Stomach smooth muscle (tissue), 2 donors: ENCODE data around the gene HDAC7.
"Not testable (repeated sequence)": the region's sequence is repeated elsewhere in the genome, so short reads cannot be mapped to it uniquely, and the experiment has no call there.

Source experiments
- H3K27ac ChIP-seq: one replicate; pipeline ENCODE4 v1.7.0; 2013; ENCODE audit warnings: mild to moderate bottlenecking, low read length, inconsistent platforms
- H3K27me3 ChIP-seq, 2 donors: one replicate each; pipeline ENCODE4 v1.7.0; 2013; ENCODE audit warnings: low read length in 2 of 2; ENCODE audit not compliant: insufficient read depth in 2 of 2, control insufficient read depth in 1 of 2
- H3K36me3 ChIP-seq, 2 donors: one replicate each; pipeline ENCODE4 v1.7.0; 2013; ENCODE audit warnings: low read length in 2 of 2; ENCODE audit not compliant: control insufficient read depth in 2 of 2, insufficient read depth in 2 of 2
- H3K4me1 ChIP-seq: one replicate; pipeline ENCODE4 v1.7.0; 2013; ENCODE audit warnings: low read length; ENCODE audit not compliant: control insufficient read depth, insufficient read depth
- H3K4me3 ChIP-seq, 2 donors: one replicate each; pipeline ENCODE4 v1.7.0; 2013; ENCODE audit warnings: low read length in 2 of 2
- H3K9ac ChIP-seq, 2 donors: one replicate each; pipeline ENCODE4 v1.7.0; 2013; ENCODE audit warnings: low read length in 2 of 2, mild to moderate bottlenecking in 1 of 2
- H3K9me3 ChIP-seq, 2 donors: one replicate each; pipeline ENCODE4 v1.7.0; 2013; ENCODE audit warnings: low read length in 2 of 2; ENCODE audit not compliant: control insufficient read depth in 2 of 2
- donor health status: healthy.
- donor health status: Pancreatic carcinoma.

Gene HDAC7

DNA sequence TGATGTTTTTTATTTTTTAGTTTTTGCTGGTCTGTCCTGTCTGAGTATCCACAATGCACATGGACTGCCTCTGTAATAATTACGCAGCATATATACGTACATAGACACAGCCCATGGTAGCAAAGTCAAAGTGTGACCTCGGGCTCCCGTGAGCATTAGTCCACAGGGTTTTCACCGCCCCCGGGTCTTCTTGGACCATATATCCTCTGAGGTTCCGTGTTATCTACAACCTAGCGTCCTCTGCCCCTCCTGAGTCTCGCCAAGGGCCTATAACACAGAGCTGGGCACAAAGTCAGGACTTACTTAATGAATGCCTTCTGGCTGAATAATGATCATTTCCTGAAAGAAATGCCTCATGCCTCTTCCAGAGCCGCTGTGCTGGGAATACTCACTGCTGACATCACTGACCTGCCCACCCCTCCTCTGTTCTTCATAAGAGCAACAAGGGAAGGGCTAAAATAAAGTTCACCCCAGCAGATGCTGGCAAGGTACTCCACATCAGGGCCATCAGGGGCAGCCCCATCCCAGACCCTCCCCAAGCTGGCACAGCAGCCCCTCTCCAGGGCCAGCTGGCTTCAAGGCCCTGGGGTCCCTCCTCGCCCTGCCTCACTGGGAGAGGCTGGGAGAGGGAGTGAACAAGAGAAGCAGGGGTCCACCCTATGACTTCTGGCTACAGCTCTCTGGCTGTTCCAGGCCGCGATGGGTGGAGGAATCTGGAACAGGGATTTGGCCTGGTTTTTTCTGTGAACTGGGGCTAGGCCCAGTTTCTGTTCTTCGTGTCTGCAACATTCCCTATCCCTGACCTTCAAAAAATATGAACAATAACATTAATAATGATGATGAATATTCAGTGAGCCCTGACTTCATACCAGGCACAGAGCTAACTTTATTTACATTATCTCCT lies 7.9 kb downstream of the HDAC7 start:
- Histone ChIP-seq H3K27ac (peak overlapping the region; percentile 97), H3K9ac (peak overlapping the region; percentile 76 to 84), H3K4me1 (peaks cover 91% of the 10 kb centered on the region), H3K4me3 (peak overlapping the region; percentile 41 to 74), H3K9me3 (no peaks in the 10 kb centered on the region), H3K36me3 (no peaks in the 10 kb centered on the region), H3K27me3 (no peaks in the 10 kb centered on the region)

DNA sequence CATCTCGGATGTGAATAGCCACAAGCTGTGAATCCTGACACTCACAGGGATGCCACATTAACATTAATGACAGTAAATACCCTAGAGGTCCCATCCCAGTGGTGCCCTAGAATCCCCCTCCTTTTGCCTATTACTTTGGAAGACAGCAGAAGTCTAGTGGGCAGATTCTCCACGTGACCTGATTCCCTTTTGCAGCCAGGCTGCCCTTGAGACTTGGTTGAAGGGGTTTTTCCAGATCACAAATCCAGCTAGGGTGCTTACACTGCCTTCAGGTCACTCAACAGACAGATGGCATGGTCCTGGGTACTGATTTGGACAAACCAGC lies 8.7 kb downstream of the HDAC7 start:
- Histone ChIP-seq H3K9ac (peak overlapping the region; percentile 60 to 76), H3K4me1 (peaks cover 91% of the 10 kb centered on the region)

DNA sequence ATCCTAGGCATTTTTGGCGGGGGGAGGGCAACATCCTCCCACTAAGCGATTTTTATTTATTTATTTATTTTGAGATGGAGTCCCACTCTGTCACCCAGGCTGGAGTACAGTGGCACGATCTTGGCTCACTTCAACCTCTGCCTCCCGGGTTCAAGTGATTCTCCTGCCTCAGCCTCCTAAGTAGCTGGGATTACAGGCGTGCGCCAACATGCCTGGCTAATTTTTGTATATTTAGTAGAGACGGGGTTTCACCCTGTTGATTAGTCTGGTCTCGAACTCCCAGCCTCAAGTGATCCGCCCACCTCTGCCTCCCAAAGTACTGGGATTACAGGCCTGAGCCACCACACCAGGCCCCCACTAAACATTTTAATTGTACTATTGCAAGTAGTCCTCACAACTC lies 10.2 kb downstream of the HDAC7 start:
- peaks cover 93% of the 10 kb centered on the region for H3K4me1 ChIP-seq
- H3K4me3 ChIP-seq, H3K9me3 ChIP-seq, H3K27me3 ChIP-seq, H3K36me3 ChIP-seq, H3K9ac ChIP-seq: not testable (repeated sequence)
- peak overlapping the region; percentile 97 for H3K27ac ChIP-seq

More for the DNA sequence above, 8.7 kb downstream of the HDAC7 start:
- Histone ChIP-seq H3K36me3 (no peaks in the 10 kb centered on the region), H3K9me3 (no peaks in the 10 kb centered on the region), H3K27me3 (no peaks in the 10 kb centered on the region), H3K27ac (peak overlapping the region; percentile 97), H3K4me3 (peak overlapping the region in 1 of 2 donors; percentile 47)

DNA sequence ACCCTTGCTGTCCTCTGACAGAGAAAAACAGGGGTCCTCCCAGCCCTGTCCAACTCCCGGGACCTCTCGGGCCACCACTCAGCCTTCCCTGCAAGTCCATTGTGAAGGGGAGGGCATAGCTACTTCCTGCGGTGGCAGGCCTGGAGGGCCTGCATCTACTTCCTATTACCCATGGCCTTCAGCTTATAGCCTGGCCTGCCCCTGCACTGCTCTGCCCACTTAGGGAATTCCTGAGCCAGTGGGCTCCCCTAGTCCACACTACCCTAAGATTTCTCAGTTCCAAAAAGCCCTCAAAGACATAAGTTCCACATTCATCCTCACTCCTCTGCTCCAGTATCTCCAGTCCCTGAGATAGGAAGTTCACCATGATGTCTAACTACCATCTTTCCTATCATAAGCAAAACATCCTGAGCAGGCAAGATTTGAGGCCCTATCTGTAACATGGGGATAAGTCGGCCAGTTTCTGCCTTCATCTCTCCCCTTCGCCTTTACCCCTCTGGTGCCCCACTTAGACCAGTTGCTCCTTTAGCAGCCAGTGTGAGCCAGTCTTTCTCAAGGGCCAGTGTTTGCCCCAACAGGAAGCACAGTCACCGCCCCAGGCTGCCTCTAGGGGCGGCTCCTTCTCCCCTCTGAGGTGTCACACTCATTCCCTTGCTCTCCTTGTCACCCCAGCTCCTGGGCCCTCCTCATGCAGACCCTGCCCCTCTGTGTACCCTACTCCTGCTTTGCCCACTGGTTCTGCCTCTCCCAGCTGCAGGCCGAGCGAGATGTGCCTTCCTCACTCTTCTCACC lies 10.9 kb downstream of the HDAC7 start:
- Histone ChIP-seq H3K9ac (peak overlapping the region in 1 of 2 donors; percentile 39), H3K9me3 (no peaks in the 10 kb centered on the region), H3K4me3 (peak overlapping the region; percentile 28 to 47), H3K27me3 (no peaks in the 10 kb centered on the region), H3K27ac (peak overlapping the region; percentile 75), H3K4me1 (peaks cover 93% of the 10 kb centered on the region), H3K36me3 (peaks cover 0 to 3% of the 10 kb centered on the region in 2 donors)

DNA sequence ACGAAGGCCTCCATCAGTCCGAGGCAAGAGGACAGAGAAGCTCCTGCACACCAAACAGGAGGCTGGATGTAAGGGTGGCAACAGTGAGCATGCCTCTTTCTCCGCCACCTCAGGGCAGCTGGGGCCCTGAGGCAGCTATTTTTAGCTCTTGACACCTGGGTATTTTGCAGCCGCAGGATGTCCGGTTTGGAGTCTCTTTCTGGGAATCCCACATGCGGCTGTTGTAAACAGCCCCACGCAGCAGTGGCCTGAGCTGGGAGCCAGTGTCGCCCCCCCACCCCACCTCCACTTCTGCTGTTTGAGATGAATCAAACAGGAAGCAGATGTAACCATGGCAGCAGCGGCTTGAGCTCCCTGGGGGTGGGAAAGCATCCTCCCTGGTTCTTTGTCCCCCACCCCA lies 11.7 kb downstream of the HDAC7 start:
- H3K4me3 ChIP-seq = peak overlapping the region; percentile 28 to 47
- H3K9ac ChIP-seq = peak overlapping the region; percentile 5 to 39
- H3K27me3 ChIP-seq = no peaks in the 10 kb centered on the region
- H3K27ac ChIP-seq = peak overlapping the region; percentile 75
- no peaks in the 10 kb centered on the region for H3K9me3 ChIP-seq
- H3K4me1 ChIP-seq = peaks cover 93% of the 10 kb centered on the region
- peaks cover 0 to 5% of the 10 kb centered on the region in 2 donors for H3K36me3 ChIP-seq

DNA sequence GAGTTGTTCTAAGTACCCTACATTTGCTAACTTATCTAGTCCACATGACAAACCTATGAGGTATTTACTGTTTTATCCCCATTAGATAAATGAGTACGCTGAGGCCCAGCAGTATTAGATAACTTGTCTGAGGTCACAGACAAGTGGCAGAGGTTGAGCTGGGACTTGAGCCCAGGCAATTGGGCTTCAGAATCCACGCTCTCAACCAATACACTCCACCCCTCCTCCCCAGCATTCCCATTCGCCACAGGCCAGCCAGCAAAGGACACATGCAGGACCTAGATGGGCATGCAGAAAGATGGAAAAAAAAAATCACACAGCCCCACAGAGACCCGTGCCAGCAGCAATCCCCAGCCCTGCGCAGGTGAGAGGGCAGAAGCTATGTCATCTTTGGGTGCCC lies 12.4 kb downstream of the HDAC7 start:
- no peaks in the 10 kb centered on the region for H3K9me3 ChIP-seq
- H3K9ac ChIP-seq = no peak overlapping the region
- peak overlapping the region in 1 of 2 donors; percentile 47 for H3K4me3 ChIP-seq
- H3K4me1 ChIP-seq = peaks cover 94% of the 10 kb centered on the region
- peaks cover 0 to 5% of the 10 kb centered on the region in 2 donors for H3K36me3 ChIP-seq
- H3K27ac ChIP-seq = peak overlapping the region; percentile 75
- H3K27me3 ChIP-seq = no peaks in the 10 kb centered on the region

DNA sequence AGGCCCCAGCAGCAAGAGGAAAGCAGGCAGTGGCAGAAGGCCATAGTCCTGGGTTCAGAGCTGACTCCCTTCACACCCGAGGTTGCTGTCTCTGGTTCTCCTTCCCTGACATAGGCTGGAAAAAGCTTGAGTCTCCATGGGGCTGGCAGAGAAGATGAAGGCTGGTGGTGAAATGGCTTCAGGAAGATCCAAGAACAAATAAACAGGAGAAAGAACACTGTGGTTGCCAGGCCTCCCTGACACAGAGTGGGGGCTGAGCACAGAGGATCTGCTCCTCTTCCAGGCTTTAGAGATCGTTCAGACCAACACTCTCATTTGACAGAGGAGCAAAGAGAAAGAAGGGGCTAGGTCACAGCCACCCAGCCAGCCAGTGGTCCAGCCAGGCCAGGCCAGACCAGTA lies 14.3 kb downstream of the HDAC7 start:
- Histone ChIP-seq H3K9me3 (no peaks in the 10 kb centered on the region), H3K27ac (peak overlapping the region; percentile 70), H3K36me3 (peaks cover 0 to 9% of the 10 kb centered on the region in 2 donors), H3K9ac (peak overlapping the region; percentile 31 to 42), H3K4me1 (peaks cover 95% of the 10 kb centered on the region), H3K4me3 (peak overlapping the region in 1 of 2 donors; percentile 40), H3K27me3 (no peaks in the 10 kb centered on the region)

DNA sequence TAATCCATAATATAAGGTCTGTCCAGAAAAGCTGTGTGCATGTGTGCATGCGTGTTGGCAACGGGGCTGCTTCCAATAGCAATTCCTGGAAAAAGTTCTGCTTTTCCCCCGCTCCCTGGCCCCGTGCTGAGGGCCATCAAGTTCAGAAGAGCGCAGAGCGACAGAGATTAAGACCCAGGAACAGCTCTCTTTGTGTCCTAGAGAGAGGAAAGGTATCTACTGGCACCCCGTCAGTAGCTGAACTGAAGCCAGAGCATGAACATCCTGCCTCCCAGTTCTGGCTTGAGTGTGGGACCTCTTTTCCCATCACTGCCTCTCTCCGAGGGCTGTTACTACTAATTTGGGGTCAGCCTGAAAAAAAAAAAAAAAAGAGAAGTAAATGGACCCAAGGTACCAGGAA lies 15.5 kb downstream of the HDAC7 start:
- peak overlapping the region in 1 of 2 donors; percentile 15 for H3K4me3 ChIP-seq
- H3K27ac ChIP-seq = peak overlapping the region; percentile 70
- no peaks in the 10 kb centered on the region for H3K27me3 ChIP-seq
- no peaks in the 10 kb centered on the region for H3K9me3 ChIP-seq
- H3K9ac ChIP-seq = no peak overlapping the region
- H3K4me1 ChIP-seq = peaks cover 98% of the 10 kb centered on the region
- H3K36me3 ChIP-seq = peaks cover 0 to 9% of the 10 kb centered on the region in 2 donors

DNA sequence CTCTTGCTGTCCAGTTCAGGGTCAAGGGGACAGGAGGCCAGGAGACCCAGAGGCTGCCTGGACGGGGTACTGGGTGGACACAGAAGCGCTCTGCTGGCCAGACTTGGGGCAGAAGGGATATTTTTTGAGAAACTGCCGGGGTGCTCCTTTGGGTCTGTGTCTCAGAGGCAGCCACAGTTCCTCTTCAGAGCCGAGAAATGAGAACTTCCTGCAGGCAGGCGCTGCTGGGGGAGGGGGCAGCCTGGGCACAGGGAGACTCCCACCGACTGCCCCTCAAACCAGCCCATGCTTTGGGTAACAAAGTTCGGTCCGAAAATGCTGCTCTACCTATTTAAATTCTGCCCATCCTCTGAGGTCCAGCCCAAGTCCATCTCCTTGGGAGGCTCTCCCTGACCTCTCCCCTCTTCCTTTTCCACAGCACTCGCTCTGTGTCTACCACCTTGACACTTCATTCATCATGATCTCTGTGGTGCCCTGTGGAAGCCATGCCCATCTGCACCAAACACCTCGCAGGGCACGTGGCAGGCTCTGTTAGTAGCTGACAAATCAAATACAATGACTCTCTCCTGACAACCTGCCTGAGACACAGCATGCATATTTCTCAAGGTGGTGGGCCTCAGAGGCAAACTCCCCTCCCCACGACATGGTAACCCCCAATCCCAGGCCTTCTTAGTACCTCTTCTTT lies 16.4 kb downstream of the HDAC7 start:
- Histone ChIP-seq H3K27ac (peak overlapping the region; percentile 37), H3K9ac (peak overlapping the region in 1 of 2 donors; percentile 13), H3K27me3 (no peaks in the 10 kb centered on the region), H3K9me3 (no peaks in the 10 kb centered on the region), H3K4me3 (peak overlapping the region in 1 of 2 donors; percentile 15), H3K4me1 (peaks cover 97% of the 10 kb centered on the region), H3K36me3 (peaks cover 0 to 9% of the 10 kb centered on the region in 2 donors)

DNA sequence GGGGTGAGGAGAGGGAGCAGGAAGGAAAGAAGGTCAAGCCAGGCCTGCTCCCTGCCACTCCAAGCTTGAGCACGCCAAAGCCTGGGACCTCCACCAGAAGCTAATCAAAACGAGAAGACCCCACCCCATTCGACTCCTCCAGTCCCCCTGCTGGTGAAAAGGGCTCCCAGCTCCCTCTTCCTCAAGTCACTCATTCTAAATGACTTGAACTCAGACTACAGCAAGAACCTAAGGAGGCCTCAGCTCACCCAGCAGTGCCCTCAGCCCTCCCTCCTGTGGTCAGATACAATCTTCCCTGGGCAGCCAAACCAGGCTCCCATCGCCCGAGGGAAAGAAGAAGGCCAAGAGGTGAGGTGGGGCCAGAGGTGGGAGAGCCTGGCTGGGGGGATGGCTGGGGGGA lies 17.4 kb downstream of the HDAC7 start:
- peaks cover 0 to 9% of the 10 kb centered on the region in 2 donors for H3K36me3 ChIP-seq
- no peaks in the 10 kb centered on the region for H3K9me3 ChIP-seq
- peak overlapping the region; percentile 5 to 23 for H3K9ac ChIP-seq
- H3K27ac ChIP-seq = peak overlapping the region; percentile 24
- peak overlapping the region in 1 of 2 donors; percentile 29 for H3K4me3 ChIP-seq
- peaks cover 88% of the 10 kb centered on the region for H3K4me1 ChIP-seq
- no peaks in the 10 kb centered on the region for H3K27me3 ChIP-seq
